HG02642 (cell line): Measurements from ENCODE around the gene TMEM117.

Source experiments
- ATAC-seq: cut with Tn5 transposase; IDR thresholded peaks from one replicate; pipeline ENCODE4 v1.9.1; 2021; ENCODE audit warnings: mild to moderate bottlenecking; ENCODE audit not compliant: unreplicated experiment, poor library complexity

TMEM117 gene

DNA sequence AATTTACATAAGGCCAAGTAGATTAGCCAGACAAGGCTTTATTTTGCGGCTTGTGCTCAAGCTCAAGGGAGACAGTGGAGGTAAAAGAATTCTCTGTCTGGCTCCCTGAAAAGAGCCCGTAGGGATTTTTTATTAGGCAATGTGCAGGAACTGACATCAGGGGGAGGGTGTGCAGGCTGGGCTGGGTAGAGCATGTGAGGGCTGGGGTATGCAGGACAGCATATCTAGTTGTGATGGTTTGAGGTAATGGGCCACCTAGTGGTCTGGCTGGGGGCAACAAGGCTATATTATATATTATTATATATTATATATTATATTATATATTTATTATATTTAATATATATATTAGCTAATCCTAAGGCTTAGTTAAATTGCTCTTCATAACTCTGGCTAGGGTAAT lies 102.1 kb downstream of the TMEM117 start:
- no peak for ATAC-seq

- ATAC-seq = no peak
Observed at GRCh38 chr12:43942379-43942778, 106.5 kb downstream of the TMEM117 start.

- ATAC-seq = no peak
Observed at GRCh38 chr12:43945983-43946382, 110.1 kb downstream of the TMEM117 start.

GRCh38 chr12:43951286-43951685 lies 115.4 kb downstream of the TMEM117 start:
- no peak for ATAC-seq

DNA sequence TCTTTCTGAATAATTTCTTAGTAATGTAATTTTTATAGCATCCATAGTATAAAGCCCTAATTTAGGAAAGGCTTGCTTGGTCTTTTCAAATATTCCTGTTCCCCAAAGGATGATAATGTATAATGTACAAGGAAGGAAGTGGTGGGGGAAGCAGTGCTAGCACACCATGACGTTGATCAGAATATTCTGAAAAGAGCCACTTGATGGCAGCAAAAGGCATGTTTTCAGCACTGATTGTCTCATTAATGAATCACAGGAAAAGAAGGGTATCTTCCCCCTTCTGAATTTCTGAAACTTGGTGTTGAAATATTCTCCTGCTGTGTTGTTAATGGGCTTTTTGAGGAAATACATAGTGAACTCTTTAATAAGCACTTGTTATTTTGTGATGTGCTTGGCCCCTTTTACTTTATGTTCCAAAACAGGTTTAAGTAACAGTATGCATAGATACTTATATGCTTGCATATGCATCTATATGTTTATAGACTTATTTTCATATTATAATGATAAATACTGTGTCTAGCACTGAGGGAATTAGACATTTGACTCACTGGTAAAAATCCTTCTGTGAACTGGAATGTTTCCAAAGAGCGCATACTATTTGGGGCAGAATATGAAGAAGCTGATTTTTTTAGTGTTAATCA lies 122.0 kb downstream of the TMEM117 start:
- ATAC-seq = peak; percentile 99

GRCh38 chr12:43964033-43964432 lies 128.2 kb downstream of the TMEM117 start:
- ATAC-seq = no peak

DNA sequence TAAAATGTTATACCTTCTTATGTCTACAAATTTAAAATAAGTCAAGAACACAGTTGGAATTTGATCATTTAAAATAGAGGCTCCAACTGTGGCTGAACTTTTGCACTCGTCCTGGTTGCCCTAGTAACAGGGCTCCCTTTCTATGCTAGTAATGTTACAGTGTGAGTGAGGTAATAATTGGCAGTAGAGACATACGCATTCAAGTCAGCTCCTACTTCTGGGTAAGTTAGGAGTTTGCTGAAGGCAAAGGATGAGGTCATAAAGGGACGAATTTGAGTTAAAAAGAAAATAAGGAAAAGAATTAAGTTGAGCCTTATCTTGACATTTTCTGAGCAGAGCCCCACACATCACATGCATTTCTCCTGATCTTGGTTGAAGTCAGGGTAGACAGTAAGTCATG lies 129.1 kb downstream of the TMEM117 start:
- no peak for ATAC-seq

DNA sequence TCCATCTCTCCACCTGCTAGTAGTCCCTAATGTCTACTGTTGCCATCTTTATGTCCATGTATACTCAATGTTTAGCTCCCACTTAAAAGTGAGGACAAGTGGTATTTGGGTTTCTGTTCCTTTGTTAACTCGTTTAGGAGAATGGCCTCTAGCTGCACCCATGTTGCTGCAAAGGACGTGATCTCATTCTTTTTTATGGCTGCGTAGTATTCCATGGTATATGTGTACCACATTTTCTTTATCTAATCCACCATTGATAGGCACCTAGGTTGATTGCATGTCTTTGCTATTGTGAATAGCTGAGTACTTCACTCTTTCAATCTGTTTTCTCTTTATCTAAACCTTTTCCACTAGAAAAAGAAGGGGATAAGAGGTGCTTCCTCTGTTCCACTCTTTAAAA lies 130.0 kb downstream of the TMEM117 start:
- ATAC-seq = no peak

DNA sequence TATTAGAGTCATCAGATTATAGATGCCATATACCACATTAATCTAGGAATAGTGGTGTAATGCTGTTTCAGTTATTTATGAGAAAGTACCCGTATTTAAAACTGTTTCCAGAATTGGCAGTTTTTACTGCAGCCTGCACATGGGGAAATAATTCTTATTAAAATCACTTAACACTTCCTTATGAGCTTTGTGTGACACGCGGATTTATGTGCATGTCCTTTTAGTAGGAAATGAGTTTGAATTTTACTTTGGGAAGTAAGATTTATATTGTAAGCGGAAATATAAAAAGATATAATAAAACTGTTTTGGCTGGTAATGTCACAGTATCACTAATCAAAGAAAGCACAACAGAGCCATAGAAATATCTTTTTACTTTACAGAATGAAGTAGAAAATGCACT lies 132.9 kb downstream of the TMEM117 start:
- no peak for ATAC-seq

DNA sequence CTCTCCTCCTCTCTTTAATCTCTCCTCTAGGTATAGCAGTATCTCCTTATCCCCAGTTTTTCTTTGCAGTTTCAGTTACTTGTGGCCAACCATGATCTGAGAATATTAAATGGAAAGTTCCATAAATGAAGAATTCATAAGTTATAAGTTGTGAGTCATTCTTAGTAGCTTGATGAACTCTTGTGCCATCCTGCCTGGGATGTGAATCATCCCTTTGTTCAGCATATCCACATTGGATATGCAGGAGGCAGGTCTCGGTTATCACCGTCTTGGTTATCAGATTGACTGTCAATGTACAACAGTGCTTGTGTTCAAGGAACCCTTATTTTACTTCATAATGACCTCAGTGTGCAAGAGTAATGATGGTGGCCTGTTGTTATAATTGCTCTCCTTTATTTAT lies 134.0 kb downstream of the TMEM117 start:
- no peak for ATAC-seq

DNA sequence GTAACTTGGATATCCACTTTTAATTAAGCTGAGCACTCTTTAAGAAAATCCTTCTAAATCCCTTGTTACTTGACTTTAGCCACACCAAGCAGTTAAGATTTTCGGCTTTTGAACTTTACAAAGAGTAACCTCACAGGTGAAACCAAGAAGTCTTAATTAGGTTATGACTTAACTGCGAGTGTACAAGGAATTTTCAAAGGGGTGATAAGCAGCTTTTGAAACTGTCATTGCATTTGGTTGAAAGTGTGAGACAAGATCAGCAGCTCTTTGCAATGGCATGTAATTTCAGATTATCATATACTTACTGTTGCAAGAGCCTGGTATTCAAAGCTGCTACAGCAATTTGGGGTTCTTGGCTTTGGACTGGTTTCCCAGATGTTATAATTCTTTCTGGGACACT lies 137.5 kb downstream of the TMEM117 start:
- no peak for ATAC-seq

- ATAC-seq = no peak
Observed at GRCh38 chr12:43973993-43974392, 138.1 kb downstream of the TMEM117 start.

GRCh38 chr12:43976027-43976426 lies 140.1 kb downstream of the TMEM117 start:
- no peak for ATAC-seq

DNA sequence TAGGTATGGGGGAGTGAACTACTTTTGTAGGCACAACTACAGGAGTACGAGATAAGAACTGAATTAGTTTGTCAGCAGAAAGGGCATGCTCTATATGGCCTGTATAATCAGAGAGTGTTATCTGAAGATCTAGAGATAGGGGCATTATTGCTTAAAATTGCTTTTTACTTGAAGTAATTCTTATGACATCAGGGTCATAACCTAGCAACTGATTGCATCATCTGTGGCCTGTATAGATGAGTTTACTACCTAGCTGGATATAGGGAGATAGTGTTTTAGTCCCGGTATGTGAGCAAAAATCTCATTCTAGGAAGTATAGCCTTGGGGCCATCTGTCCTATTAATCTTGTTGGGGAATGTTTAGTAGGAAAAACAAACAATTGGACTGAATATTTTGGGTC lies 142.7 kb downstream of the TMEM117 start:
- no peak for ATAC-seq

DNA sequence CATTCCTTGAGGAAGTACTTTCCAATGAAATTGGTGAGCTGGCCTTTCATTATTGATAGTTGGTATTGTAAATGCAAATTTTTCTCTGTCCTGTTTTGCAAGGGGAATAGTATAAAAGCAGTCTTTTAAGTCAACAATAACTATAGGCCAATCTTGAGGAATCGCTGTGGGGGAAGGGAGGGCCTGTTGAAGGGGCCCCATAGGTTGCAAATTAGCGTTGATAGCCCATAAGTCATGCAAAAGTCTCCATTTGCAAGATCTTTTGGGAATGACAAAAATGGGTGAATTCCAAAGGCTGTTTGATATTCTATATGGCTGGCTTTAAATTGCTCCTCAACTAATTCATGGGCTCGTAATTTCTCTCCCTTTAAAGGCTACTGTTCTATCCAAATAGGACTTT lies 143.6 kb downstream of the TMEM117 start:
- no peak for ATAC-seq

DNA sequence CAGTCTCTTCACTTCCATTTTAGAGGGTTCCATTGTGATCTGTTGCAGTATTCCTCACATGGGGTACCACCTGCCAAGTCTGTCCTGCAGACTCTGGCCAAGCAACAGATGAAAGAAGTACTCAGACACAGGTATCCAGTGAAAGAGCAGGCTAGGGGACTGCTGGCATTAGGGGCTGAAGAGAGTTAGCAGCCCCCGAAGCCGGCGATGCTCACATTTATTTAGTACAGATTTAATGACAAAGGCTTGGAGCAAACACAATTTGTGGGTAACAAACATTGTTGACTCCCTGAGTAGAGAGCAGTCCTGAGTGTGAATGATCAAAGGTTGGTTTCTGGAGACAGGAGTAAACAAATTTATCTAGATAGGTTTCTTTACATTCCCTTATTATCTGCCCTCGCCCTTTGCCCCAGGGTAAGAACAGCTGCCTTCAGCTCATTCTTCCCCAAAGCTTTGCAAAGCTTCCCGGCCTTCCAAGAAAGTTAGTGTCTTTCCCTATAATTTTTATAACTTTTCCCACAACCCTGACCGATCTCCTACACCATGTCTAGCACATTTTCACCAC lies 144.8 kb downstream of the TMEM117 start:
- ATAC-seq = no peak

DNA sequence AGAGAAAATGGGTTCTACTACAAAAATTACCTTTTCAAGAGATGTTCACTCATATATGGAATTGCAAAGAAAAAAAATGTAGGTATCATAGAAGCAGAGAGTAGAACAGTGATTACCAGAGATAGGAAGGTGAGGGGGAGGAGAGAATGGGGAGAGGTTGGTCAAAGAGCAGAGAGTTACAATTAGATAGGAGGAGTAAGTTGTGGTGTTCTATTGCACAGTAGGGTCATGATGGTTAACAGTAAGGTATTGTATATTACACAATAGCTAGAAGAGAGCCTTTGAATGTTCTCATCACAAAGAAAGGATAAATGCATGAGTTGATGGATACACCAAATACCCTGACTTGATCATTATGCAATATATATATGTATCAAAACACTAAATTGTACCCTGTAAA lies 145.8 kb downstream of the TMEM117 start:
- ATAC-seq = no peak

DNA sequence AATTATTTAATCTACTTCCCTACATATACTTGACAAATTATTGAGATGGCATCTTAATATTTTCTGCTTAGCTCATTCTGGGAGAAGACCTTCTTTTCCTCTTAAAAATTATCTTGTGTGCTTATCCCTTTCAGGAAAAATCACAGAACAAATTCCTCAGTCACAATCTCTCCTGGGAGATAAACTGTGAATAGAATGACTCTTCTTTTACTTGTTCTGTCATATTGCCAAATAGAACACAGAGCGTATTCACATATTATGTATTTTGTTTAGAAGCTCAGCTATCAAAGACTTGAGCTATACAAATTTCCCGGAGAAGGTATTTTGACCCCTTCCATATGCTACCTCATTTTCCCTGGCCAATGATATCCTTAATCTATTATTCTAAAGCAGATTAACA lies 146.7 kb downstream of the TMEM117 start:
- ATAC-seq = no peak

GRCh38 chr12:43988838-43989560 lies 153.1 kb downstream of the TMEM117 start:
- ATAC-seq = peak; percentile 96

DNA sequence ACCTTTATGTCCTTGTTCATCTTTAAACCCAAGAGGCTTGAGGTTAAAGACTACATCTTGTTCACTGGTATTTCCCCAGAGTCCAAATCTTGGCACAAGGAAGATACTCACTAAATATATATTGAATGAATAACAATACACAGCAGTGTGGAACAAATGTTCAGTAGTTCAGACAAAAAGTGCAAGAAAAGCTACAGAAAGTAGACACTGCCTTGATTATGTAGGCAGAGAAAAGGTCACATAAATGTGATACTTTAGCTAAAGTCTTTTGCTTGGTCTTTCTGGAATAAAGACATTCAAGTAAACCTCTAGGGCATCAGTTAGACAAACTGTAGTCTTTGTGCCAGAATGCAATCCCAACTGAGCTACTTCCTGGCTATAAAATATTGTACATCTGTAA lies 157.0 kb downstream of the TMEM117 start:
- no peak for ATAC-seq

GRCh38 chr12:44000309-44000952 lies 164.6 kb downstream of the TMEM117 start:
- peak; percentile 96 for ATAC-seq
